ENCODE data around the gene RUNX1. TPM values are rescaled to one million over a fixed set of nuclear protein-coding genes. Genes with fewer than 3 reads are reported as not detected.
A peak's percentile ranks its signal among the peaks of the same experiment; 100 is the strongest.

RUNX1 gene
- total RNA-seq, 1 experiment from 2014 or later: 0.52 TPM

DNA sequence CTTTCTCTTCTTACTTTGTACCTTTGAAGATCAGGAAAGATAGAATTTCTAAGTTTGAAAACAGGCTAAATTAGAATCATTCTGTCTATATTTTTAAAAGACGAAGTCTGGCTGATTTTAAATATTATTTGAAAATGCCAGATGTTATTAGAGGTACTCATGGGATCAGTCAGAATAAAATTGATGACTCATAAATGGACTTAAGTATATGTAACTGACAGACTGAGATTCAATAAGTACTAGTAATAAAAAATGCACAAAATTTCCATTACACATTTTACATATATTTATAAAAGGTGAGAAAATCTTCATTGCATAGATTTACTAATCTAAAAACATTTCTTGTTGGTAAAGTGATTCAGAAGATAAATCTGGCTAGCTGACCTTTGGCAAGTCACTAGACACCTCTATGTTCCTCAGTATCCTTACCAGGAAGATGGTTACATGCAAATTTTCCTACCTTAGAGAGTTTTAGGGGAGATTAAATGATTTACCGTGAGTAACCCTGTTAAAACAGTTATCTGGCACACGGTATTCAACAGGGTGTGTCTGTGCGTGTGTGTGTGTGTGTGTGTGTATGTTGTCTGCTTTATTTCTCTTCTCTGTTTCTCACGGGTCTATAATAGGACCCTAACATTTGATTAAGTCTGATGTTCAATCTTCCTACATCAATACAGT, 189.0 kb downstream of the RUNX1 start:
- no peak overlapping the region for H3K27ac ChIP-seq (ENCODE audit: low read depth, low read length, poor library complexity, severe bottlenecking)
- ChIA-PET CTCF (no interaction called here), POLR2A (ENCODE audit: low non-redundant PET) (no interaction called here)
- no peak overlapping the region for H3K4me3 ChIP-seq (ENCODE audit: low read depth, low read length, poor library complexity, severe bottlenecking)
- H3K4me1 ChIP-seq (ENCODE audit: insufficient read depth, low read length, poor library complexity, severe bottlenecking): no peaks in the 10 kb centered on the region
- DNase-seq (ENCODE audit: low spot score): no peak
- no peak for TF ChIP-seq EZH2 (IDR thresholded peaks at IDR 0.05; ENCODE audit: borderline replicate concordance, low read depth, low read length, poor library complexity, severe bottlenecking)
- TF ChIP-seq, protein P1, sequence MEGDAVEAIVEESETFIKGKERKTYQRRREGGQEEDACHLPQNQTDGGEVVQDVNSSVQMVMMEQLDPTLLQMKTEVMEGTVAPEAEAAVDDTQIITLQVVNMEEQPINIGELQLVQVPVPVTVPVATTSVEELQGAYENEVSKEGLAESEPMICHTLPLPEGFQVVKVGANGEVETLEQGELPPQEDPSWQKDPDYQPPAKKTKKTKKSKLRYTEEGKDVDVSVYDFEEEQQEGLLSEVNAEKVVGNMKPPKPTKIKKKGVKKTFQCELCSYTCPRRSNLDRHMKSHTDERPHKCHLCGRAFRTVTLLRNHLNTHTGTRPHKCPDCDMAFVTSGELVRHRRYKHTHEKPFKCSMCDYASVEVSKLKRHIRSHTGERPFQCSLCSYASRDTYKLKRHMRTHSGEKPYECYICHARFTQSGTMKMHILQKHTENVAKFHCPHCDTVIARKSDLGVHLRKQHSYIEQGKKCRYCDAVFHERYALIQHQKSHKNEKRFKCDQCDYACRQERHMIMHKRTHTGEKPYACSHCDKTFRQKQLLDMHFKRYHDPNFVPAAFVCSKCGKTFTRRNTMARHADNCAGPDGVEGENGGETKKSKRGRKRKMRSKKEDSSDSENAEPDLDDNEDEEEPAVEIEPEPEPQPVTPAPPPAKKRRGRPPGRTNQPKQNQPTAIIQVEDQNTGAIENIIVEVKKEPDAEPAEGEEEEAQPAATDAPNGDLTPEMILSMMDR (conservative IDR thresholded peaks at IDR 0.05; ENCODE audit: low read depth, low read length): no peak
- intact Hi-C loops (cut with micrococcal nuclease; ENCODE audit: unreplicated experiment): no loop called here
- no peaks in the 10 kb centered on the region for H3K27me3 ChIP-seq (replicated peaks; ENCODE audit: insufficient read depth, low read depth, low read length, poor library complexity)
- no TSS peak for BruUV-seq (replicated peaks)
- H3K36me3 ChIP-seq (ENCODE audit: insufficient read depth, low read length, poor library complexity, severe bottlenecking): no peaks in the 10 kb centered on the region
- no peaks in the 10 kb centered on the region for H3K9me3 ChIP-seq (ENCODE audit: low read depth, low read length, poor library complexity, severe bottlenecking)

DNA sequence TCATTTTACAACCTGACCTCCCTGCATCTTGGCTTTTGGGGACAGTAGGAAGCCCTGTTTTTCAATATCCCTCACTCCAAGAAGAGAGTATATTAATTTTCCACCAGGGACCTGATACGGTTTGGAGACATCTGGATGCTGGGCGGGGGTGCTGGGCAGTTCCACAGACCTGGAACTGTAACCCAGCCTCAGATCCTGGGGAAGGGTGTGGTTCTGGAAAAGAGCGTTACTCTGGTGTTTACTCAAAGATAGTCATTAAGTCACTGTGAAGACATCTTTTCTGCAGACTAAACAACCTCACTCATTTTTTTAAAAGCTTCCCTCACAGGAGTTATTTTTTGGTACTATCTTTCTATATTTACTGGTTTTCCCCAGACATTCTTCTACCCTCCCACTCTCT, 190.5 kb downstream of the RUNX1 start:
- H3K36me3 ChIP-seq (ENCODE audit: insufficient read depth, low read length, poor library complexity, severe bottlenecking): no peaks in the 10 kb centered on the region
- H3K4me3 ChIP-seq (ENCODE audit: low read depth, low read length, poor library complexity, severe bottlenecking): no peak overlapping the region
- no peak for DNase-seq (ENCODE audit: low spot score)
- H3K4me1 ChIP-seq (ENCODE audit: insufficient read depth, low read length, poor library complexity, severe bottlenecking): no peaks in the 10 kb centered on the region
- ChIA-PET CTCF (no interaction called here), POLR2A (ENCODE audit: low non-redundant PET) (no interaction called here)
- intact Hi-C loops (cut with micrococcal nuclease; ENCODE audit: unreplicated experiment): no loop called here
- no TSS peak for BruUV-seq (replicated peaks)
- TF ChIP-seq EZH2 (IDR thresholded peaks at IDR 0.05; ENCODE audit: borderline replicate concordance, low read depth, low read length, poor library complexity, severe bottlenecking): no peak
- TF ChIP-seq, protein P1 (conservative IDR thresholded peaks at IDR 0.05; ENCODE audit: low read depth, low read length): no peak
- H3K9me3 ChIP-seq (ENCODE audit: low read depth, low read length, poor library complexity, severe bottlenecking): no peaks in the 10 kb centered on the region
- H3K27ac ChIP-seq (ENCODE audit: low read depth, low read length, poor library complexity, severe bottlenecking): no peak overlapping the region
- H3K27me3 ChIP-seq (replicated peaks; ENCODE audit: insufficient read depth, low read depth, low read length, poor library complexity): no peaks in the 10 kb centered on the region

DNA sequence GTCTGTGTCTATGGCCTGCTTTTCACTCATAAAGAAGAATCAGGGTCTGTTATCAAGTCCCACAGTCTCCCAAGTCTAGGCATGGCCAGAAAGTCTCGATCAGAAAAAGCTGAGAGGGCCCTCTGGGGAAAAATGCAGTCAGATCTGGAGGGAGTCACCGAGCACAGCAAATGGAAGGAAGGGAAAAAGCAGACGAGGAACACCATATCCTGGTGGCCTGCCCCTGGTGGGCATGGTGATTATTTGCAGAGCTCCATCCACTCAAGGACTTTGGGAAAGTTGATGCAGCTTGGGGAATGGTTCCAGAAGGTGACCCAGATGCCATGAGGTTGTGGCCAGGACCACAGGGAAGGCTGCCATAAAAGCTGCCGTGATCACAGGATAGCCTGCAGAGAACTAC, 191.2 kb downstream of the RUNX1 start:
- ChIA-PET CTCF (no interaction called here), POLR2A (ENCODE audit: low non-redundant PET) (no interaction called here)

More for the DNA sequence above, 191.2 kb downstream of the RUNX1 start:
- intact Hi-C loops (cut with micrococcal nuclease; ENCODE audit: unreplicated experiment): no loop called here
- Histone ChIP-seq H3K27ac (ENCODE audit: low read depth, low read length, poor library complexity, severe bottlenecking) (no peak overlapping the region), H3K4me3 (ENCODE audit: low read depth, low read length, poor library complexity, severe bottlenecking) (no peak overlapping the region), H3K36me3 (ENCODE audit: insufficient read depth, low read length, poor library complexity, severe bottlenecking) (no peaks in the 10 kb centered on the region), H3K4me1 (ENCODE audit: insufficient read depth, low read length, poor library complexity, severe bottlenecking) (no peaks in the 10 kb centered on the region), H3K9me3 (ENCODE audit: low read depth, low read length, poor library complexity, severe bottlenecking) (no peaks in the 10 kb centered on the region), H3K27me3 (replicated peaks; ENCODE audit: insufficient read depth, low read depth, low read length, poor library complexity) (no peaks in the 10 kb centered on the region)
- DNase-seq (ENCODE audit: low spot score): no peak
- no peak for TF ChIP-seq EZH2 (IDR thresholded peaks at IDR 0.05; ENCODE audit: borderline replicate concordance, low read depth, low read length, poor library complexity, severe bottlenecking)
- TF ChIP-seq, protein P1 (conservative IDR thresholded peaks at IDR 0.05; ENCODE audit: low read depth, low read length): peak; percentile 30; the same call in 1 of the 2 replicates
- no TSS peak for BruUV-seq (replicated peaks)

Data from A673 (cell line).